HEK293 (cell line): ENCODE results near the gene TACC2.

ENCODE experiments used
- OSR2 ChIP-seq: fragments of 450-650 bp; formaldehyde crosslinking; IDR thresholded peaks from 2 replicates; pipeline ENCODE4 v1.5.1; 2016; ENCODE audit warnings: missing biosample characterization, missing genetic modification characterization
- ZFP3 ChIP-seq: fragments of 450-650 bp; formaldehyde crosslinking; IDR thresholded peaks from 2 replicates; pipeline ENCODE4 v1.5.1; 2016; ENCODE audit warnings: low read depth, missing biosample characterization, missing genetic modification characterization
- ZNF132 ChIP-seq: fragments of 450-650 bp; formaldehyde crosslinking; IDR thresholded peaks from 2 replicates; pipeline ENCODE4 v1.5.1; 2017; ENCODE audit warnings: missing biosample characterization, missing genetic modification characterization, borderline replicate concordance
- ZNF175 ChIP-seq: fragments of 450-650 bp; formaldehyde crosslinking; IDR thresholded peaks from 2 replicates; pipeline ENCODE4 v1.5.1; 2016; ENCODE audit warnings: missing biosample characterization, missing genetic modification characterization
- ZNF239 ChIP-seq: fragments of 450-650 bp; formaldehyde crosslinking; IDR thresholded peaks from 2 replicates; pipeline ENCODE4 v1.5.1; 2016; ENCODE audit warnings: missing biosample characterization, missing genetic modification characterization
- ZNF274 ChIP-seq, 2 experiments: fragments of 200-500 bp in 1 of 2; fragments of 450-650 bp in 1 of 2; sonication (Bioruptor generic) in 1 of 2; formaldehyde crosslinking in 1 of 2; IDR thresholded peaks; 2 replicates each; pipeline versions ENCODE4 v1.5.1 to v1.6.1; 2014 to 2016; ENCODE audit warnings: borderline replicate concordance in 1 of 2, inconsistent platforms in 1 of 2, low read length in 1 of 2, missing biosample characterization in 1 of 2, missing genetic modification characterization in 1 of 2
- ZNF48 ChIP-seq: fragments of 450-650 bp; formaldehyde crosslinking; IDR thresholded peaks from 2 replicates; pipeline ENCODE4 v1.5.1; 2016; ENCODE audit warnings: missing biosample characterization, missing genetic modification characterization
- TF ChIP-seq, protein P1 (sequence below): fragments of 450-650 bp; formaldehyde crosslinking; IDR thresholded peaks from 2 replicates; pipeline ENCODE4 v1.5.1; 2016; ENCODE audit warnings: missing biosample characterization, missing genetic modification characterization
- TF ChIP-seq, protein P2 (sequence below): fragments of 450-650 bp; formaldehyde crosslinking; optimal IDR thresholded peaks from 2 replicates; pipeline ENCODE3; 2016; ENCODE audit warnings: missing biosample characterization, mild to moderate bottlenecking, missing genetic modification characterization
- TF ChIP-seq, protein P3 (sequence below): fragments of 450-650 bp; formaldehyde crosslinking; IDR thresholded peaks from 2 replicates; pipeline ENCODE4 v1.5.1; 2016; ENCODE audit warnings: missing biosample characterization, missing genetic modification characterization
- TF ChIP-seq, protein P4 (sequence below): fragments of 450-650 bp; formaldehyde crosslinking; IDR thresholded peaks from 2 replicates; pipeline ENCODE4 v1.5.1; 2016; ENCODE audit warnings: missing biosample characterization, missing genetic modification characterization, low read depth

DNA sequence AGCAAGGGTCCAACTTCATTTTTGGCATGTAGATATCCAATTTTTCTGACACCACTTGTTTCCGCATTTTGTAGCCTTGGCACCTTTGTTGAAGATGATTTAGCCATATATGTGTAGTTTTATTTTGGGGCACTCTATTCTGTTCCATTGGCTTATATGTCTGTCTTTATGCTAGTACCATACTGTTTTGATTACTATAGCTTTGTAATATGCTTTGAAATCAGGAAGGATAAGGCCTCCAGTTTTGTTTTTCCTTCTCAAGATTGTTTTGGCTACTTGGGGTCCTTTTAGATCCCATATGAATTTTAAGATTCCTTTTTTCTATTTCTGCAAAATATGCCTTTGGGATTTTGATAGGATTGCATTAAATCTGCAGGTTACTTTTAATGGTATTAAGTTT, 272.6 kb downstream of the TACC2 start:
- TF ChIP-seq, protein P1, sequence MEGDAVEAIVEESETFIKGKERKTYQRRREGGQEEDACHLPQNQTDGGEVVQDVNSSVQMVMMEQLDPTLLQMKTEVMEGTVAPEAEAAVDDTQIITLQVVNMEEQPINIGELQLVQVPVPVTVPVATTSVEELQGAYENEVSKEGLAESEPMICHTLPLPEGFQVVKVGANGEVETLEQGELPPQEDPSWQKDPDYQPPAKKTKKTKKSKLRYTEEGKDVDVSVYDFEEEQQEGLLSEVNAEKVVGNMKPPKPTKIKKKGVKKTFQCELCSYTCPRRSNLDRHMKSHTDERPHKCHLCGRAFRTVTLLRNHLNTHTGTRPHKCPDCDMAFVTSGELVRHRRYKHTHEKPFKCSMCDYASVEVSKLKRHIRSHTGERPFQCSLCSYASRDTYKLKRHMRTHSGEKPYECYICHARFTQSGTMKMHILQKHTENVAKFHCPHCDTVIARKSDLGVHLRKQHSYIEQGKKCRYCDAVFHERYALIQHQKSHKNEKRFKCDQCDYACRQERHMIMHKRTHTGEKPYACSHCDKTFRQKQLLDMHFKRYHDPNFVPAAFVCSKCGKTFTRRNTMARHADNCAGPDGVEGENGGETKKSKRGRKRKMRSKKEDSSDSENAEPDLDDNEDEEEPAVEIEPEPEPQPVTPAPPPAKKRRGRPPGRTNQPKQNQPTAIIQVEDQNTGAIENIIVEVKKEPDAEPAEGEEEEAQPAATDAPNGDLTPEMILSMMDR, result no peak
- TF ChIP-seq OSR2 (tag by site-specific recombination), result no peak
- TF ChIP-seq ZNF48 (tag by site-specific recombination), result no peak
- TF ChIP-seq ZFP3, result no peak
- TF ChIP-seq, protein P2, sequence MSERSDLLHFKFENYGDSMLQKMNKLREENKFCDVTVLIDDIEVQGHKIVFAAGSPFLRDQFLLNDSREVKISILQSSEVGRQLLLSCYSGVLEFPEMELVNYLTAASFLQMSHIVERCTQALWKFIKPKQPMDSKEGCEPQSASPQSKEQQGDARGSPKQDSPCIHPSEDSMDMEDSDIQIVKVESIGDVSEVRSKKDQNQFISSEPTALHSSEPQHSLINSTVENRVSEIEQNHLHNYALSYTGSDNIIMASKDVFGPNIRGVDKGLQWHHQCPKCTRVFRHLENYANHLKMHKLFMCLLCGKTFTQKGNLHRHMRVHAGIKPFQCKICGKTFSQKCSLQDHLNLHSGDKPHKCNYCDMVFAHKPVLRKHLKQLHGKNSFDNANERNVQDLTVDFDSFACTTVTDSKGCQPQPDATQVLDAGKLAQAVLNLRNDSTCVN (tag by site-specific recombination), result no peak
- TF ChIP-seq, protein P3, sequence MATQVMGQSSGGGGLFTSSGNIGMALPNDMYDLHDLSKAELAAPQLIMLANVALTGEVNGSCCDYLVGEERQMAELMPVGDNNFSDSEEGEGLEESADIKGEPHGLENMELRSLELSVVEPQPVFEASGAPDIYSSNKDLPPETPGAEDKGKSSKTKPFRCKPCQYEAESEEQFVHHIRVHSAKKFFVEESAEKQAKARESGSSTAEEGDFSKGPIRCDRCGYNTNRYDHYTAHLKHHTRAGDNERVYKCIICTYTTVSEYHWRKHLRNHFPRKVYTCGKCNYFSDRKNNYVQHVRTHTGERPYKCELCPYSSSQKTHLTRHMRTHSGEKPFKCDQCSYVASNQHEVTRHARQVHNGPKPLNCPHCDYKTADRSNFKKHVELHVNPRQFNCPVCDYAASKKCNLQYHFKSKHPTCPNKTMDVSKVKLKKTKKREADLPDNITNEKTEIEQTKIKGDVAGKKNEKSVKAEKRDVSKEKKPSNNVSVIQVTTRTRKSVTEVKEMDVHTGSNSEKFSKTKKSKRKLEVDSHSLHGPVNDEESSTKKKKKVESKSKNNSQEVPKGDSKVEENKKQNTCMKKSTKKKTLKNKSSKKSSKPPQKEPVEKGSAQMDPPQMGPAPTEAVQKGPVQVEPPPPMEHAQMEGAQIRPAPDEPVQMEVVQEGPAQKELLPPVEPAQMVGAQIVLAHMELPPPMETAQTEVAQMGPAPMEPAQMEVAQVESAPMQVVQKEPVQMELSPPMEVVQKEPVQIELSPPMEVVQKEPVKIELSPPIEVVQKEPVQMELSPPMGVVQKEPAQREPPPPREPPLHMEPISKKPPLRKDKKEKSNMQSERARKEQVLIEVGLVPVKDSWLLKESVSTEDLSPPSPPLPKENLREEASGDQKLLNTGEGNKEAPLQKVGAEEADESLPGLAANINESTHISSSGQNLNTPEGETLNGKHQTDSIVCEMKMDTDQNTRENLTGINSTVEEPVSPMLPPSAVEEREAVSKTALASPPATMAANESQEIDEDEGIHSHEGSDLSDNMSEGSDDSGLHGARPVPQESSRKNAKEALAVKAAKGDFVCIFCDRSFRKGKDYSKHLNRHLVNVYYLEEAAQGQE (tag by site-specific recombination), result no peak
- TF ChIP-seq ZNF175 (tag by site-specific recombination), result no peak
- TF ChIP-seq ZNF239 (tag by site-specific recombination), result no peak
- no peak for TF ChIP-seq ZNF274 (IDR thresholded peaks at IDR 0.05; ENCODE audit: low read length)
- no peak for TF ChIP-seq ZNF274 (tag by site-specific recombination; IDR thresholded peaks at IDR 0.05; ENCODE audit: borderline replicate concordance)
- TF ChIP-seq, protein P4, sequence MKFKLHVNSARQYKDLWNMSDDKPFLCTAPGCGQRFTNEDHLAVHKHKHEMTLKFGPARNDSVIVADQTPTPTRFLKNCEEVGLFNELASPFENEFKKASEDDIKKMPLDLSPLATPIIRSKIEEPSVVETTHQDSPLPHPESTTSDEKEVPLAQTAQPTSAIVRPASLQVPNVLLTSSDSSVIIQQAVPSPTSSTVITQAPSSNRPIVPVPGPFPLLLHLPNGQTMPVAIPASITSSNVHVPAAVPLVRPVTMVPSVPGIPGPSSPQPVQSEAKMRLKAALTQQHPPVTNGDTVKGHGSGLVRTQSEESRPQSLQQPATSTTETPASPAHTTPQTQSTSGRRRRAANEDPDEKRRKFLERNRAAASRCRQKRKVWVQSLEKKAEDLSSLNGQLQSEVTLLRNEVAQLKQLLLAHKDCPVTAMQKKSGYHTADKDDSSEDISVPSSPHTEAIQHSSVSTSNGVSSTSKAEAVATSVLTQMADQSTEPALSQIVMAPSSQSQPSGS (tag by site-specific recombination), result no peak
- no peak for TF ChIP-seq ZNF132 (tag by site-specific recombination)
